Skeletal muscle cell (primary cell): ENCODE data around the gene ADAMTS13.

Experiments used
- DNase-seq: peaks from one replicate; pipeline ENCODE4 v3.0.0-alpha.2; 2010; ENCODE audit warnings: low read depth
- H3K4me3 ChIP-seq: 2 replicates; pipeline ENCODE4 v1.5.1; 2011; ENCODE audit warnings: low read depth, mild to moderate bottlenecking, control low read depth, low read length, moderate library complexity

ADAMTS13 gene

DNA sequence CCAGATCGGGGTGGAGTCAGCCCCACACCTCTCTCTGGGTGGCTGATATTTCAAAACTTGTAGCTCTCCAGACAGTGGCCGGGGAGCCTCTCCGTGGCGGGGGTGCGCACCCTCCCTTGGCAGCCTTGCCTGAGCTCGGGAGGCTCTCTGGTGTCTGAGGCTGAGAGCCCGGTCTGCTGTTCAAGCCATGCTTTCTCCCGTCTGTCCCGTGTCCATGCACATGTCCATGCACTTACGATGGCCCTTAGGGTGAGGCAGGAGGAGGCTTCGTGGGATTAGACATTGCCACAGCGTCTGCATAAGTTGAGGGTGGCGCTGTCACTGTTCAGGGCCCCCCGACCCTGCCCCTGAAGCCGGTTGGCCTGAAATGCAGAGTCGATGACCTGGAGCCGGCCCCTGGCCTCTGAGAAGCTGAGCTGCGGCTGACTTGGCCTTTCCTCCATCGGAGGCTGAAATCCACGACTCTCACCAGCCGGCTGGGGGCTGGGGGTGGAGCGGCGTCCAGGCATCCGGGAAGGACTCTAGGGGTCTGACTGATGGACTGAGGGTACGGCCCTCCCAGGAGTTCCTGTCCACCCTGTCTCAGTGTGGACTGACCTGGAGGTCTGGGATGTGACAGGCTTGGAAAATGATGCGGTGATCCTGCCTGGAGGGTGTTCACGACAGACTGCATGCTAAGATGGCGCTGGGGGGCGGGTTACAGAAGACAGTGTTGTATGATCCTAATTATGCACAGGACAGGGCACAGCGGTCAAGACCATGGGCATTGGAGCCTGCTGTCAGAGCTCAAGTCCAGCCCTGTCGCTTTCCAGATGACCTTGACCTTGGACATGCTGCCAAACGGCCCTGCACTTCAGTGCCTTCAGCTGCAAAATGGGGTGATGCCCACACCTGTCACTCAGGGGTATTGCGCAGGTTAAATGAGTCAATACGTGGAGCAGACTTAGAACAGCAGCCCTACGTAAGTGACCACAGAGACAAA lies 75.0 kb downstream of the ADAMTS13 start:
- H3K4me3 ChIP-seq: no peak overlapping the region
- no peak for DNase-seq

DNA sequence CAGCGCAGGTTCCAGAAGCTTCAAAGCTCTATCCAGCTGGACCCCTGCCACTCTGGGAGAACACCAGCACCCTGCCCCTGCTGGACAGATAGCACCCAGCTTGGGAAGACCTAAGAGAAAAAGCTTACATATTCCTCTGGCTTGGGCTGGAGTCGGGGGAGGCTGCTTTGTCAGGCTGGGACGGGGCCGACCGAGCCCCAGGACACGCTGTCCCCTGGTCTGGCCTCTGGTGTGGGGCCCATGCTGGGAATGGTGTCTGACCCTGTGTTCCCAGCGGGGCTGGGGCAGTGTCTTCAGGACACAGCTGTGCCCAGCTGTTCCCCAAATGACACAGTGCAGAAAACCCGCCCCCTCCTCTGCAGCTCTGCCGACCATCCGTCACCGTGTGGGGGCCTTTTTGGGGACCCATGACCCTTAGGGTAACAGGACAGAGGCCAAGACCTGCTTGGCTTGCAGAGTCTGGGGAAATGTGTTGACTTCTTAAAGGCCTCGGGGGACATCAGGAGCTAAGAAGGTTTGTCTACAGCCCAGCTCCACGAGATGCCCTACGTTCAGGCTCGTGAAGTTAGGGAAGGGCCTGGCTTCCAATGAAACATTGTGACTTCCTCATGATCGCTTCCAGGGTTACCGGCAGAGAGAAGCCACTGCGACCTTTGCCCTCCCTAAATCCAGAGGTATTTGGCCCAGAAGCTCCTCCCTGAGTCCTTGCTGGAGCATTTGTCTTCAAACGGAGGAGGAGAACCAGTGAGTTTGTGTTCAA lies 77.1 kb downstream of the ADAMTS13 start:
- H3K4me3 ChIP-seq: no peak overlapping the region
- no peak for DNase-seq

DNA sequence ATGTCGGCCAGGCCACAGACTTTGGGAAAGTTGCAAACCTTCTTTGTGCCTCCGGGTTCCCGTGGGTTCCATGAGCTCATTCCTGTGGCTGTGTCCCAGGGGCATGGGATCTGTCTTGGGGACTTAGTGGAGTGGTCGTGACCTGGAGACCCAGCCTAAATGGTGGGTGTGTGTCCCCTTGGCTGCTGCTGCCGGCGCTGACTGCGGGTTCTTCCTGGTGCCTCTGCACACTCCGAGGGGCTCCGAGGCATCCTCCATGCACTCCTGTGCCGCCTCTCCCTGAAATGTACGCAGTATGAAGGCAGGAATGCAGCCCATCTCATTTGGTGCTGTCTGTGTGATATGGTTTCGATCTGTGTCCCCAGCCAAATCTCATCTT lies 77.7 kb downstream of the ADAMTS13 start:
- DNase-seq: no peak
- H3K4me3 ChIP-seq: no peak overlapping the region

DNA sequence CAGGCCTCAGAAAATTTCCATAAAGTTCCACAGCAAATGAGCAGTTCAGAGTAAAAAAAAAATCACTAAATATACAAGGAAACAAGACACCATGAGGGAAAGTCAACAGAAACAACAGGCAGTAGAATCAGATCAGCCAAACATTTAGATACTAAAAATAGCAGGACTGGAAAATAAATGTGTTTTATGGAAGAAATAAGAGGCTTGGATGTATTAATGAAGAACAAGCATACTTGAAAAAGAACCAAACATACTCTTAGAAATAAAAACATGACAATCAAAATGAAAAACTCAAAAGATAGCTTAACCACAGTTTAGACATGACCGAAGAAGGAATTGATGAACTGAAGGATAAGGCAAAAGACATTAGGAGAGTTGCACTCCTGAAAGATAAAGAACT lies 79.9 kb downstream of the ADAMTS13 start:
- DNase-seq: no peak
- no peak overlapping the region for H3K4me3 ChIP-seq

DNA sequence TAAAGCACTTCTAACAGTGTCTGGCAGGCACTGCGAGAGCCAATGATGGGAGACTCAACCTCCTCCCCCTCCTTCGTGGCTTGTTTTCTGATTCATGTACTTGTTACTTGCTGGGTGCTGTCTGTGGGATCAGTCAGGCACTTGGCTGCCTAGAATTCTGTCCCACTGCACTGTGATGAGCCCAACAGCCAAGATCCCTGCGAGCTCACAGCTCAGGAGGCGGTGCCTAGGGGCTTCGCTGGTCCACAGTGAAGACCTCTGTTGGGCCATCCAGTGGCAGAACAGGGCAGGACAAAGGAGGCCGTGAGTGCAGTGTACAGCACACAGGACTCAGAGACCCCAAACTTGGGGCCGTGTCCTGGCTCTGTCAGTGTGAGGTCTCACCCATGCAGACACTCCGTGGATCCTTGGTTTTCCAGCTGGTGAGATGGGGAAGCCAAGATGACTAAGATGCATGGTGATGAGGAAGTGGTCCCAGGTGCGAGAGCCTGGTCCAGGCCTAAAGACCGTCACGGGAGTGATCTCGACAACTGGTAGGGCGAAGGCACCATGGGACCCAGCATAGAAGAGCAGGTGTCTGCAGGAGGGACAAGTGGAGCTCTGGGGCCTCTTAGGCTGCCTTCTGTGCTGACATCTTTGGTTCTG lies 83.1 kb downstream of the ADAMTS13 start:
- no peak overlapping the region for H3K4me3 ChIP-seq
- no peak for DNase-seq

DNA sequence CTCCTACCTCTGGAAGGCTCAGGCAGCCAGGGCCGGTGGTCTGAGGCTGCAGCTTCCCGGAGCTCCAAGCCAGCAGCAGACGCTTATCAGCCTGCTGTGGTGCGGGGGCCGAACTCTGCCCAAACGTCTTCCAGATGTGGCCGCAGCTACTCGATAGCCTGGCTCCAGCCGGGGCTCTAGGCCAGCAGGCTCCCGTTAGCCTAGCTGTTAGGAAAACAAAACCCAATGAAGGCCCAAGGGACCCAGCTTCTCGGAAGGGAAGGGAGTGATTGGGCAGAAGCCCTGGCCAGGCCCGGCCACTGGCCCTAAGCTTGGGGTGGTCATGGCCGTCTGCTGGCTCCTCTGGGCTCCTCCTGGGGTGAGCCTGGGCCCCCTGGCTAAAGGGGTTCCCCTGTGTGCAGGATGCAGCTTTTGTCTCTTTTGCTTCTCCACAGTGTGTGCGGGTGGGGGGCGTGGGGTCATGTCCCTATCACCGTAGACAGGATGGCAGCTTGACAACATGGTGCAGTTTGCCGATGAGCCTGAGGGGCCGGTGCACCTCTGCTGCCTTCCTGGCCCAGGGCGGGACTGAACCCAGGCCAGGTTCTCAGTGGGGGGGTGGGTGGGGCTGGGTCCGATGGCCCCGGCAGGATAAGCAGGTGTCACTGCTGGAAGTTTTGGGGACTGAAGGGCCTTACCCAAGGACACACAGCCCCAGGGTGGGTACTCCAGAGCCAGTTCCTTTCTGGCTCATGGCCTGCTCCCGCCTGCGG lies 83.9 kb downstream of the ADAMTS13 start:
- DNase-seq: no peak
- H3K4me3 ChIP-seq: no peak overlapping the region

DNA sequence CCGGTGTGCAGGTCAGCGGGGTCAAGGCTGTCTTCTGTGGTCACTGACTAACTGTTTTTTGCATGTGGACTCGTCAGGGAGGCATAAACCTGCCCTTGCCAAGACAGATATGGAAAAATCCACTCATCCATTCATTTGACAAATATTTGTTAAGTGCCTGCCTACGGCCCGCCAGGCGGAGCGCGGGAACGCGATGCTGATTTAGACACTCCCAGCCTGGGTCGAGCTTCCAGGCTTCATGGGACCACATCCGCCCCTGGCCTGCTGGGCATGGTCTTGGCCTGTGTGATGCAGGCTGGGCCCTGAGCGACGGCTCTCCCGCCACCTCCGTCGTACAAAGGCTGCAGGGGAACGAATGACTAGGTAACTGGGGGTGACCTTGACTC lies 84.5 kb downstream of the ADAMTS13 start:
- DNase-seq: no peak
- H3K4me3 ChIP-seq: no peak overlapping the region

DNA sequence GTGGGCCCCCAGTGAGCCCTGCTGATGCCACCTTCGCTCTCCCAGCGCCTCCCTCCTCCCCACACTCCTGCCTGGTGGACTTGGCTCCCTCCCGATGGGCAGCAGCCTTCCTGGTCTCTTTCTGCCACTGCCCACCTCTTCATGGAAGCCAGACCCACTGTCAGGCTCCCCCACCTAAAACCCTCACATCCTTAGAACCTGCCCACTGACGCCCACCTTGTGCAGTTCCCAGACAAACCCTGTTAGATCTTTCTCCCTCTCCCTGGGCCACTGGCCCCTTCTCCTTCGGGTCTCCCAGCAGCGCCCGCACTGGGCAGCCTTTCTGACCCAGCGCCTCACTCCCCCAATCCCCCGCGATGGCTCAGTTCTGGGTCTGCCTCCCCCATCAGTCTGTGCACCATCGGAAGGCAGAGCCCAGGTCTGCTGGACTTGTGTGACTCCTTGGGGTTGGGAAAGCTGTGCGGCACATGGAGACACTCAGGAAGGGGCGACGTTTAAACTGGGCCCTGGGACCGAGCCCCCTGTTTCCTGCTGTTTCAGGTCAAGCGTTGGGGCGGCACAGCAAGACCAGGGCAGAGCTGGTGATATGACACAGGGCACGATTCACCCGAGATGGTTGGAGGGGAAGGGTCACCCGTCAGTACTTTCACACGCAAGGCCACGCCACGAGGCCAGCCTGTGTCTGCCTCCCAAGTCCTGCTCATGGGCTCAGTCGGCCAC lies 85.2 kb downstream of the ADAMTS13 start:
- no peak overlapping the region for H3K4me3 ChIP-seq
- DNase-seq: no peak

DNA sequence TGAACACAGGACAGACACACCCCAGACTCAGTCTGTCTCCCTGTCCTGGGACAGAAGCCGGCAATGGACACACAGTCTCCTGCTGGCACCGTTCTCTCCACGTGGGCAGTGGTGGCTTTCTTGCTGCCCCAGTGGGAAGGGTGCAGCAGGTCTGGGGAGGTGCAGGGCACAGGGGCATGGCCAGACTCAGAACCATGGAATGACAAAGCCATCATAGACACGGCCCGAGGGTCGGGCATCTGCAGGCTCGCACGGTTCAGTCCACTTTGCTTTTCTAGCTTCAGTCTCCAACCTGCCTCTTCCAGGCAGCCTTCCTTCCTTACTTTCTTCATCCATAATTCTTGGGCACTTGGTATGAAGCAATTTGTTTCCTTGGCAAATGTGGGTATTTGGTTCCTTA lies 85.9 kb downstream of the ADAMTS13 start:
- no peak overlapping the region for H3K4me3 ChIP-seq
- DNase-seq: no peak
